ENCODE data around the gene AIFM2.

Gene AIFM2

DNA sequence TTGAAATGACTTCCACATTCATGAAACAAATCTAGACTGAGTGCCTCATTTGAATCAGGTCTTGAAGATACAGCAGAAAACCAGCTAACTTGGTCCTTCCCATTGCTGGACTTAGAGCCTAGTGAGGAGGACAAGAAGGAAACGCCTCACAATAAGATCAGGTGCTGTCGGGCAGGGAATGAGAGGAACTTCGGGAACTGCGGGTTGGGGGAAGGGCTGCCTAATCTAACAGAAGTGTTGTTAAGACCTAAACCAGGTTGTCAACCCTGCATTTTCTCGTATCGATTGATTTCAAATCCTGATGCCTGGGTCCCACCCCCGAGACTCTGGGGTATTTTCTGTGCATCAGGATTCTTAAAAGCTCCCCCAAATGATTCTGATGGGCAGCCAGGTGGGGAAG lies 53.7 kb downstream of the AIFM2 start:
- H3F3A ChIP-seq (ENCODE audit: insufficient read depth, low read length), result no peaks in the 10 kb centered on the region
- H3K79me2 ChIP-seq (ENCODE audit: low read length), result no peaks in the 10 kb centered on the region
- H3K9me3 ChIP-seq (replicated peaks; ENCODE audit: insufficient read depth, low read length), result no peaks in the 10 kb centered on the region
- no peaks in the 10 kb centered on the region for H3K27me3 ChIP-seq (replicated peaks; ENCODE audit: insufficient read depth, low read length)
- no peaks in the 10 kb centered on the region for H3K36me3 ChIP-seq (replicated peaks; ENCODE audit: insufficient read depth, low read length)
- no peak overlapping the region for H3K27ac ChIP-seq (ENCODE audit: low read length)
- no peak for DNase-seq
- no peak overlapping the region for H3K4me3 ChIP-seq (ENCODE audit: low read length)
- no peak overlapping the region for H3K4me2 ChIP-seq (ENCODE audit: low read depth, low read length)
- no peaks in the 10 kb centered on the region for H3K4me1 ChIP-seq (ENCODE audit: low read length)
- no peak overlapping the region for H2AFZ ChIP-seq (ENCODE audit: low read length)
- no peak for TF ChIP-seq EZH2 (optimal IDR thresholded peaks at IDR 0.05; ENCODE audit: low read depth, low read length)
- no peak for TF ChIP-seq EZH2phosphoT487 (IDR thresholded peaks at IDR 0.05; ENCODE audit: low read length)
- TF ChIP-seq, protein P1, sequence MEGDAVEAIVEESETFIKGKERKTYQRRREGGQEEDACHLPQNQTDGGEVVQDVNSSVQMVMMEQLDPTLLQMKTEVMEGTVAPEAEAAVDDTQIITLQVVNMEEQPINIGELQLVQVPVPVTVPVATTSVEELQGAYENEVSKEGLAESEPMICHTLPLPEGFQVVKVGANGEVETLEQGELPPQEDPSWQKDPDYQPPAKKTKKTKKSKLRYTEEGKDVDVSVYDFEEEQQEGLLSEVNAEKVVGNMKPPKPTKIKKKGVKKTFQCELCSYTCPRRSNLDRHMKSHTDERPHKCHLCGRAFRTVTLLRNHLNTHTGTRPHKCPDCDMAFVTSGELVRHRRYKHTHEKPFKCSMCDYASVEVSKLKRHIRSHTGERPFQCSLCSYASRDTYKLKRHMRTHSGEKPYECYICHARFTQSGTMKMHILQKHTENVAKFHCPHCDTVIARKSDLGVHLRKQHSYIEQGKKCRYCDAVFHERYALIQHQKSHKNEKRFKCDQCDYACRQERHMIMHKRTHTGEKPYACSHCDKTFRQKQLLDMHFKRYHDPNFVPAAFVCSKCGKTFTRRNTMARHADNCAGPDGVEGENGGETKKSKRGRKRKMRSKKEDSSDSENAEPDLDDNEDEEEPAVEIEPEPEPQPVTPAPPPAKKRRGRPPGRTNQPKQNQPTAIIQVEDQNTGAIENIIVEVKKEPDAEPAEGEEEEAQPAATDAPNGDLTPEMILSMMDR (IDR thresholded peaks at IDR 0.05; ENCODE audit: low read length), result no peak
- no peaks in the 10 kb centered on the region for H4K20me1 ChIP-seq (ENCODE audit: insufficient read depth, low read length)
- H3K9me2 ChIP-seq (replicated peaks; ENCODE audit: insufficient read depth, low read length), result no peaks in the 10 kb centered on the region
- no peak overlapping the region for H3K9ac ChIP-seq (ENCODE audit: low read length)

DNA sequence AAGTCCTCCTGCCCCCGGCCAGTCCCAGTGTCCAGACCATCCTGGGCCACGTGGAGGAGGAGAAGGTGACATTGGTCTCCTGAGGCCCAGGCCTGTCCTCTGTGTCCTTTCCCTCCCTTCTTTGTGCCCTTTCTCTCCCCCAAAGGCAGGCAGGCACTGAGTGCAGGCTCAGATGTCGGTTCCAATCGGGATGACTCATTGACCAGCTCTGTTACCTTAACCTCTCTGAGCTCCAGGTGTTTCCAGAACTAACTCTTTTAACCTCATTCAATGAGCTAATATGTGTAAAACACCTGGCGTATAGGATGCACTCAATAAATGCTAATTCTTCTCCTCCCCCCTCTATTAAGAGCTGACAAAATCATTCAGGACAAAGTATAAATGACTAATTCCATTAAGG lies 54.3 kb downstream of the AIFM2 start:
- no peaks in the 10 kb centered on the region for H3K9me2 ChIP-seq (replicated peaks; ENCODE audit: insufficient read depth, low read length)
- no peaks in the 10 kb centered on the region for H3K4me1 ChIP-seq (ENCODE audit: low read length)
- no peak overlapping the region for H3K4me3 ChIP-seq (ENCODE audit: low read length)
- H3K36me3 ChIP-seq (replicated peaks; ENCODE audit: insufficient read depth, low read length), result no peaks in the 10 kb centered on the region
- no peak overlapping the region for H3K4me2 ChIP-seq (ENCODE audit: low read depth, low read length)
- no peaks in the 10 kb centered on the region for H4K20me1 ChIP-seq (ENCODE audit: insufficient read depth, low read length)
- H3K27ac ChIP-seq (ENCODE audit: low read length), result no peak overlapping the region
- H3K9ac ChIP-seq (ENCODE audit: low read length), result no peak overlapping the region
- no peaks in the 10 kb centered on the region for H3K79me2 ChIP-seq (ENCODE audit: low read length)
- no peaks in the 10 kb centered on the region for H3K27me3 ChIP-seq (replicated peaks; ENCODE audit: insufficient read depth, low read length)
- no peaks in the 10 kb centered on the region for H3K9me3 ChIP-seq (replicated peaks; ENCODE audit: insufficient read depth, low read length)
- H3F3A ChIP-seq (ENCODE audit: insufficient read depth, low read length), result no peaks in the 10 kb centered on the region
- TF ChIP-seq, protein P1 (IDR thresholded peaks at IDR 0.05; ENCODE audit: low read length), result no peak
- TF ChIP-seq EZH2phosphoT487 (IDR thresholded peaks at IDR 0.05; ENCODE audit: low read length) (no peak), EZH2 (optimal IDR thresholded peaks at IDR 0.05; ENCODE audit: low read depth, low read length) (no peak)
- no peak for DNase-seq
- H2AFZ ChIP-seq (ENCODE audit: low read length), result no peak overlapping the region

DNA sequence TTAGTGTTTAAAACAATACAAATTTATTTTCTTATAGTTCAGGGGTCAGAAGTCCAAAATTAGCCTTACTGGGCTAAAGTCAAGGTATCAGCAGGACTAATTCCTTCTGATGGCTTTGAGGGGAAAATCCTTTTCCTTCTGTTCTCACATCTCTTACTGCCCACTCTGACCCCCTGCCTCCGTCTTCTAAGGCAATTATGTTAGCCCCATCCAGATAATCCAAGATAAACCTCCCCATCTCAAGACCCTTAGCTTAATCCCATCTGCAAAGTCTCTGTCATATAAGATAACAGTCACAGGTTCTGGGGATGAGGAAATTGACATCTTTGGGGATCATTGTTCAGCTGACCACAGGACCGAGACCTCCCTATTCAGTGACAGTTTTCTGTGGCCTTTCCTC lies 57.7 kb downstream of the AIFM2 start:
- Histone ChIP-seq H3K9me3 (replicated peaks; ENCODE audit: insufficient read depth, low read length) (no peaks in the 10 kb centered on the region), H3K9me2 (replicated peaks; ENCODE audit: insufficient read depth, low read length) (no peaks in the 10 kb centered on the region), H3K27ac (ENCODE audit: low read length) (no peak overlapping the region), H4K20me1 (ENCODE audit: insufficient read depth, low read length) (no peaks in the 10 kb centered on the region), H3K4me1 (ENCODE audit: low read length) (no peaks in the 10 kb centered on the region), H3K4me3 (ENCODE audit: low read length) (no peak overlapping the region), H3K9ac (ENCODE audit: low read length) (no peak overlapping the region), H3K36me3 (replicated peaks; ENCODE audit: insufficient read depth, low read length) (no peaks in the 10 kb centered on the region), H3K27me3 (replicated peaks; ENCODE audit: insufficient read depth, low read length) (no peaks in the 10 kb centered on the region), H2AFZ (ENCODE audit: low read length) (no peak overlapping the region), H3F3A (ENCODE audit: insufficient read depth, low read length) (no peaks in the 10 kb centered on the region), H3K4me2 (ENCODE audit: low read depth, low read length) (no peak overlapping the region), H3K79me2 (ENCODE audit: low read length) (no peaks in the 10 kb centered on the region)
- no peak for DNase-seq
- TF ChIP-seq, protein P1 (IDR thresholded peaks at IDR 0.05; ENCODE audit: low read length), result no peak
- TF ChIP-seq EZH2 (optimal IDR thresholded peaks at IDR 0.05; ENCODE audit: low read depth, low read length), result no peak
- TF ChIP-seq EZH2phosphoT487 (IDR thresholded peaks at IDR 0.05; ENCODE audit: low read length), result no peak
